IPS DF 6.9 (cell line): ENCODE data around the gene KRTDAP.
"Not testable (repeated sequence)": the region's sequence is repeated elsewhere in the genome, so short reads cannot be mapped to it uniquely, and the experiment has no call there.

Experiments
- DNase-seq: peaks from one replicate; pipeline ENCODE4 v3.0.0-alpha.2; 2013; ENCODE audit warnings: low read depth, low spot score
- H3K27ac ChIP-seq: one replicate; pipeline ENCODE4 v1.5.1; 2013; ENCODE audit warnings: low read length, control low read depth
- H3K27me3 ChIP-seq: 2 replicates; pipeline ENCODE4 v1.6.1; 2013; ENCODE audit warnings: mild to moderate bottlenecking, low read length; ENCODE audit not compliant: control insufficient read depth, insufficient read depth
- H3K36me3 ChIP-seq: 2 replicates; pipeline ENCODE4 v1.6.1; 2013; ENCODE audit warnings: low read length; ENCODE audit not compliant: control insufficient read depth, insufficient read depth
- H3K4me1 ChIP-seq: 2 replicates; pipeline ENCODE4 v1.6.1; 2013; ENCODE audit warnings: low read length; ENCODE audit not compliant: control insufficient read depth, insufficient read depth
- H3K4me3 ChIP-seq: 2 replicates; pipeline ENCODE4 v1.5.1; 2013; ENCODE audit warnings: mild to moderate bottlenecking, low read length
- H3K9me3 ChIP-seq: 2 replicates; pipeline ENCODE4 v1.6.1; 2013; ENCODE audit warnings: low read length, inconsistent platforms; ENCODE audit not compliant: control insufficient read depth, insufficient read depth
- WGBS: extraction: QIAGEN DNeasy Blood & Tissue Kit; methylation state at CpG from one replicate; pipeline ENCODE4 v1.1.7; 2013; ENCODE audit warnings: mixed read lengths, missing lambda C conversion rate; ENCODE audit not compliant: insufficient read length, insufficient coverage; 5-methylcytosine and 5-hydroxymethylcytosine counted together

KRTDAP gene

GRCh38 chr19:35484252-35485036, 5.8 kb downstream of the KRTDAP start:
- Histone ChIP-seq H3K4me3 (no peak overlapping the region), H3K27me3 (no peaks in the 10 kb centered on the region), H3K9me3 (no peaks in the 10 kb centered on the region), H3K4me1 (no peaks in the 10 kb centered on the region), H3K36me3 (no peaks in the 10 kb centered on the region), H3K27ac (no peak overlapping the region)
- no CpG with 5 or more reads among the region's 7 CpGs for WGBS
- DNase-seq: no peak

- Histone ChIP-seq H3K4me3 (no peak overlapping the region), H3K27ac (no peak overlapping the region), H3K27me3 (no peaks in the 10 kb centered on the region), H3K4me1 (no peaks in the 10 kb centered on the region), H3K36me3 (no peaks in the 10 kb centered on the region), H3K9me3 (no peaks in the 10 kb centered on the region)
- no peak for DNase-seq
- no CpG with 5 or more reads among the region's 5 CpGs for WGBS
These were observed 7.2 kb downstream of the KRTDAP start for GRCh38 chr19:35483089-35483488.

GRCh38 chr19:35478794-35479677, 11.2 kb downstream of the KRTDAP start:
- no peaks in the 10 kb centered on the region for H3K27me3 ChIP-seq
- no peak overlapping the region for H3K4me3 ChIP-seq
- no peaks in the 10 kb centered on the region for H3K36me3 ChIP-seq
- no CpG with 5 or more reads among the region's 21 CpGs for WGBS
- no peaks in the 10 kb centered on the region for H3K9me3 ChIP-seq
- no peaks in the 10 kb centered on the region for H3K4me1 ChIP-seq
- no peak for DNase-seq
- H3K27ac ChIP-seq: no peak overlapping the region

GRCh38 chr19:35476149-35476548, 14.1 kb downstream of the KRTDAP start:
- H3K36me3 ChIP-seq: no peaks in the 10 kb centered on the region
- H3K27ac ChIP-seq: no peak overlapping the region
- peak; percentile 39 for DNase-seq
- no peaks in the 10 kb centered on the region for H3K4me1 ChIP-seq
- no peaks in the 10 kb centered on the region for H3K9me3 ChIP-seq
- H3K4me3 ChIP-seq: no peak overlapping the region
- no peaks in the 10 kb centered on the region for H3K27me3 ChIP-seq
- 100% methylated on average over 1 of the region's 4 CpGs for WGBS

- H3K4me3 ChIP-seq, H3K27ac ChIP-seq, DNase-seq, H3K36me3 ChIP-seq, H3K4me1 ChIP-seq, H3K27me3 ChIP-seq, H3K9me3 ChIP-seq: not testable (repeated sequence)
- no CpG with 5 or more reads among the region's 7 CpGs for WGBS
These were observed 15.7 kb downstream of the KRTDAP start for GRCh38 chr19:35474594-35474993.

- H3K4me1 ChIP-seq: no peaks in the 10 kb centered on the region
- no peaks in the 10 kb centered on the region for H3K9me3 ChIP-seq
- no peak overlapping the region for H3K4me3 ChIP-seq
- no CpG with 5 or more reads among the region's 14 CpGs for WGBS
- no peak for DNase-seq
- H3K36me3 ChIP-seq: no peaks in the 10 kb centered on the region
- H3K27ac ChIP-seq: no peak overlapping the region
- no peaks in the 10 kb centered on the region for H3K27me3 ChIP-seq
These were observed 16.2 kb downstream of the KRTDAP start for GRCh38 chr19:35474104-35474503.

- no CpG with 5 or more reads among the region's 8 CpGs for WGBS
- Histone ChIP-seq H3K4me3 (no peak overlapping the region), H3K36me3 (no peaks in the 10 kb centered on the region), H3K27ac (no peak overlapping the region), H3K4me1 (no peaks in the 10 kb centered on the region), H3K27me3 (no peaks in the 10 kb centered on the region), H3K9me3 (no peaks in the 10 kb centered on the region)
- no peak for DNase-seq
These were observed 18.3 kb downstream of the KRTDAP start for GRCh38 chr19:35471946-35472345.

- H3K4me3 ChIP-seq, H3K9me3 ChIP-seq, H3K27me3 ChIP-seq, H3K36me3 ChIP-seq, DNase-seq, H3K27ac ChIP-seq, H3K4me1 ChIP-seq: not testable (repeated sequence)
- WGBS: no CpG with 5 or more reads among the region's 4 CpGs
These were observed 19.2 kb downstream of the KRTDAP start for GRCh38 chr19:35471075-35471474.

GRCh38 chr19:35470128-35470527, 20.1 kb downstream of the KRTDAP start:
- no peak for DNase-seq
- H3K27me3 ChIP-seq: no peaks in the 10 kb centered on the region
- H3K36me3 ChIP-seq: no peaks in the 10 kb centered on the region
- no peak overlapping the region for H3K27ac ChIP-seq
- no CpG with 5 or more reads among the region's 7 CpGs for WGBS
- H3K4me3 ChIP-seq: no peak overlapping the region
- H3K9me3 ChIP-seq: no peaks in the 10 kb centered on the region
- no peaks in the 10 kb centered on the region for H3K4me1 ChIP-seq

- DNase-seq: peak; percentile 11
These were observed 21.6 kb downstream of the KRTDAP start for GRCh38 chr19:35468637-35469036.

More at GRCh38 chr19:35468637-35469036, 21.6 kb downstream of the KRTDAP start:
- no peaks in the 10 kb centered on the region for H3K9me3 ChIP-seq
- H3K36me3 ChIP-seq: no peaks in the 10 kb centered on the region
- H3K4me3 ChIP-seq: no peak overlapping the region
- WGBS: no CpG with 5 or more reads among the region's 2 CpGs
- no peaks in the 10 kb centered on the region for H3K27me3 ChIP-seq
- no peak overlapping the region for H3K27ac ChIP-seq
- no peaks in the 10 kb centered on the region for H3K4me1 ChIP-seq
